GM18519 (cell line): ENCODE data around the gene SPATS1.
"Not testable (repeated sequence)": the region's sequence is repeated elsewhere in the genome, so short reads cannot be mapped to it uniquely, and the experiment has no call there.

ENCODE experiments used
- ATAC-seq: cut with Tn5 transposase; IDR thresholded peaks from one replicate; pipeline ENCODE4 v1.9.1; 2021; ENCODE audit warnings: mild to moderate bottlenecking, moderate library complexity; ENCODE audit not compliant: unreplicated experiment, low FRiP score

SPATS1 gene

DNA sequence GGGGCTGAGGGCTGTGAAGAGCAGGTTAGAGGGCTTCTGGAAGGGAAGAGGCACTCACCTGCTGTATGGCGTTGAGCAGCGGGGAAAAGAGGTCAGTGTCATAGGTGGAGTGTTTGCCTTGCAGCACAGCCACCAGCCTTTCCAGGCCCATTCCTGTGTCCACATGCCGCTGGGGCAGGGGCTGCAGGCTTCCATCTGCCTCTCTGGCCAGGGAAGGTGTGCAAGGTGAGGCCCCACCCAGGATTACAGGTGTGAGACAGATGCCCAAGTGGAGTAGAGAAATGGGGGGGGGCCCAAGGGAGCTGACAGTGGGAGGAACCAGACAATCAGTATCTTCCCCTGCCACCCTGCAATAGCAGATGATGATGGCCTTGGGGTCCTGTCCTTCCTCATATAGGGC is 32.2 kb upstream of the SPATS1 start:
- ATAC-seq = no peak

- no peak for ATAC-seq
Measured at GRCh38 chr6:44311304-44311703, 31.1 kb upstream of the SPATS1 start.

DNA sequence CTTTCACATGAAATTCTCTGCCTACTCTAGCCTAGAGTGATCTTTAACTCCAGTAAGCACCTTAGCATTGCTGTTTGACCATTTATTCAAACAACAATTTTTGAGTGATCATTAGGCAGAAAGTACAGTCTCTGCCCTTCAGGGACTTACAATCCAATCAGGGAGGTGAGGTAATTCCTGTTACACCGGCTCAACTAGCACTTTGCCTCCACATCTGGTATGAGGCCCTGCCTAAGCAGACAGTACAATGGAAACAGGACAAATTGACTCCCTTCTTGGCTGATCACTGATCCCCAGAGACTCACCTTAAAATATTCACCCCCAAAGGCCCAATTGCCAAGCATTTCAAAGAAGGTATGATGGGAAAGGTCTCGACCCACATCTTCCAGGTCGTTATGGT is 30.7 kb upstream of the SPATS1 start:
- ATAC-seq = no peak

- ATAC-seq = peak; percentile 80
Measured at GRCh38 chr6:44312901-44313788, 29.3 kb upstream of the SPATS1 start, which contains the start of gene AARS2. TSS of gene AARS2 (minus strand) at chr6:44313347. CDS start at chr6:44313323, 24 bp downstream.

- ATAC-seq = not testable (repeated sequence)
Measured at GRCh38 chr6:44314657-44315056, 27.8 kb upstream of the SPATS1 start.

DNA sequence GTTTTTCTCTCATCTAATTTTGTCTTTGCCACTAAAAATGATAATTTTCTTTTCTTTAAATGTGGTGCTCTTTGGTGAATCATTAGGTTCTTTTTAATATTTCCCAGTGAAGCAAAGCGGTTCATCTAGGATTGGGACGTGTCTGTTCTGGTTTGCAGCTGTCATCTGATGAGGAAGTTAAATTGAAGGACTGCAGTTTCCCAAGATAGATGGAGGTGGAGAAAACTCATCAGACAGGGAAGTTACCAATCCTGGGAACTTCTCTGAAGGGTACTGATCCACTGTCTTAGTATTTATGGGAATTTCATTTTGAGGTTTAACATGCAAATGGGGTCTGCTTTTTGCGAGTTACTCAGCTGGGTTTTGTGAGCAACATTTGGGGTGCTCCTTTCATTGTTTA is 26.9 kb upstream of the SPATS1 start:
- no peak for ATAC-seq

DNA sequence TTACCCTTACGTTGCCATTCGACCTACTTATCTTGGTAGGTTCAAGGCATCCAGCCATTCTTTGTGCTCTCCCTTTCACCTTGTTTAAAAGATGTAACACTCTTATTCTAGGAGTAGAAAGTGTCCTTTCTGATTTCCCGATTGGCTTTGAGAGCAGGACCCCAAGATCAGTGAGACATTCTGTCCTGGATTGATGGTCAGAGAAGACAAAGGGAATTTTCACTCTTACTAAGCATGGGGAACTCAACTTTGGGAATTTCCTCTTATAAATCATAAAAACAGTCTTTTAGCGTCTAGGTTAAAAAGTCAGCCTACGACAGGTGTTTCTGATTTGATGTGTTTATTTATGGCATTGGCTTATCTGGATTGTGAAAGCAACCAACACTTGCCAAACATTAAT is 26.5 kb upstream of the SPATS1 start:
- no peak for ATAC-seq

DNA sequence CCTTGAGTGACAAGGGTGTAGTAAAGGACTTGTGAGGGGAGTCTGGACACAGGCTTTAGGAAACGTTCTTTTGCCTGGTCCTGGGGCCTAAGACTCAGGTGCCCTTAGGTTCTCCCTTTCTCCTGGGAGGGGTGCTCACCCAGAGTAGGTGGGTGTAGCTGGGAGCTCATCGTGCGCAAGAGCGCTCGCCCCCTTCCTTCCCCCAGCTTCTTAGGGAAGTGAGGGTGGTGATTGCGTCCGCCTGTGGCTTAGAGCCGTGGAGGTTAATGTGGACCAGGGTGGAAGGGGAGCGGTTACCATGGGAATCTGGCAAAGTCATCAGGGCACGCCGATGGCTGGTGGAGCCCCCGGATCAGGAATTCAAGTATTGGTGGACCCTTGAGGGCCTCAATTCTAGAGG is 26.0 kb upstream of the SPATS1 start:
- ATAC-seq = no peak

GRCh38 chr6:44317136-44317631 is 25.3 kb upstream of the SPATS1 start:
- ATAC-seq = not testable (repeated sequence)

DNA sequence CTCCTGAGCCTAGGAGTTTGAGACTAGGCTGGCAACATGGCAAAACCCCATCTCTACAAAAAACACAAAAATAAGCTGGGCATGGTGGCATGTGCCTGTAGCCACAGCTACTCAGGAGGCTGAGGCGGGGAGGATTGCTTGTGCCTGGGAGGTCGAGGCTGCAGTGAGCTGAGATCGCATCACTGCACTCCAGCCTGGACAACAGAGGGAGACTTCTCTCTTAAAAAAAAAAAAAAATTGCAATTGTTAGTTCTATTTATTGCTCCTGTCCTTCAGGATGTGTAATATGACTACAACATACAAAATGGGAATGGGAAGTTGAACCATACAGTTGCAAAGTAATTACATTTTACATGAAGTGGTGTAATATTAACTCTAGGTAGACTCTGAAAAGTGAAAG is 21.2 kb upstream of the SPATS1 start:
- ATAC-seq = no peak

DNA sequence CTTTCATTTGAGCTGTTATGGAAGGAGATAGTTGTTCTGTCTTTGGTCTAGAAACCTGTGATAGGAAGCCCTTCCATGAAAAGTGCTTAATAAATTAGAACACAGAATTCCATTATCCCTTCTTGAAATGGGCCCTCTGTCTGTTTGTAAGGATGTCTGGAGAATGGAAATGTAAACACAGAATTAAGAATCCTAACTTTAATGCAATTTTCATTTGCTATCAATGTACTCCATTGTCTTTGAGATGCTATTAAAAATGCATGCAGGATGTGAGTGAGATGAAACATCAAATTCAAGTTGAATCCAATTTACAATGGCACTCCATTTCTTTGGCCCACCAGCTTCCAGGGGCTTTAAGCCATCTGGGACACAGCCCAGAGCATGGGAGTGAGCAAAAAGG is 15.4 kb upstream of the SPATS1 start:
- ATAC-seq = no peak

DNA sequence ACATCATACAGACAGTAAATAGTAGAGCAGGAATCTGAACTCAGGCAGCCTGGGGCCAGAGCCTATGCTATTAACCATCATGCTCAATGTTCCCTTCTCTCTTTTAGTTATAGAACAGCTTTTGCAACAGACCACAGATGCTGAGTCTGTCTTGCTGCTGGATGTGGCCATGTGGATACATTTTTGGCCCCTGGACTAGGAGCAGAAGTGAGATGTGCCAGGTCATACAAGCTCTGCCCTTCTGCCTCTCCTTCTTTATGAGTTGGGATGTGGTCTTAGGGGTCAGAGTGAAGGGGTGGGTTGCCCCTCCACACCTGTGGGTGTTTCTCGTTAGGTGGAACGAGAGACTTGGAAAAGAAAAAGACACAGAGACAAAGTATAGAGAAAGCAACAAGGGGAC is 14.7 kb upstream of the SPATS1 start:
- ATAC-seq = no peak

- ATAC-seq = not testable (repeated sequence)
Measured at GRCh38 chr6:44328203-44328602, 14.2 kb upstream of the SPATS1 start.

DNA sequence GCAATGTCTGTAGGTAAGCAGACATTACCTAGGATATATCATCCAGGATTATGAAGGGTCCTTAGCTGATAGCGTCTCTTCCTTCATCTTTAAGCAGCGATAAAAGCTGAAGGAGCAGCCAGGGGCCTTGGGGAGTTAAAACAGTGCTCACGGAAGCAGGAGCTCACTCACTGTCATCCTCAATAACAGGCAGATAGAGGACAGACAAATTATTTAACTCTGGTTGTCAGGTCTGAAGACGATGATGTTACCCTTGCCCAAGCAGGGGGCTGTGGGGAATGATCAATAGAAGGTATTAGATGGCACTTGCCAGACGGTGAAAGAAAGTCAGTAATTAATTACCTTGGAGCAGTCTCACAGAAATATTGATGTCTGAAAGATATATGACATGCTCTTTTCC is 12.6 kb upstream of the SPATS1 start:
- no peak for ATAC-seq

GRCh38 chr6:44332585-44332984 is 9.9 kb upstream of the SPATS1 start:
- no peak for ATAC-seq

DNA sequence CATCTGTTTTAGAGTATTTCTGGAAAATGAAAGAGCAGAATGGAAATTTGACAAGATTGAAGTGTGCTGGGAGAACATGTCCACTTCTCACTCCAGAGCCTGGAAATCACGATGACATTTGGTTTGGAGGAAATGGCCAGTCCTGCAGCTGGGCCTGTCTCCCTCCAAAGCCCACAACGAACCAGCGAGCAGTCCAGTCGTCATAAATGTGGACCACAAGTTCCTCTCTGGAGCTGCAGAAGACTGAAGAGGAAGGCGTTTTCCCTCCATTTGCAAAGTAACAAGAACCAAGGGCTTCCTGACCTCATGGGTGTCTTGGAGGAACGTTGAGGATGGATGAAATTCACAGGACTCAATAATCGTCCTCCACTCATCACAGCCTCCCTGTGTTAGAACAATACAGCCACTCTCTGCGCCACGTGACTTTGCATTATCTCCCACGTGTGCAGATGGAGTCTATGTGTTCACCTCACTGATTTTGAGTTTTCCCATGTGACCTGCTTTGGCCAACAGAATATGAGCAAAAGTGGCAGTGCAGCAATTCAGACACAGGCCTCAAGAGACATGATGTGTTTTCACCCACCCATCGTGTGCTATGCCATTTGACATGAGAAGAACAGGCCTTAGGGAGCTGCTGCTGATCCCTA is 9.1 kb upstream of the SPATS1 start:
- ATAC-seq = no peak

GRCh38 chr6:44333942-44334341 is 8.5 kb upstream of the SPATS1 start:
- no peak for ATAC-seq

- ATAC-seq = no peak
Measured at GRCh38 chr6:44335631-44336030, 6.8 kb upstream of the SPATS1 start.

DNA sequence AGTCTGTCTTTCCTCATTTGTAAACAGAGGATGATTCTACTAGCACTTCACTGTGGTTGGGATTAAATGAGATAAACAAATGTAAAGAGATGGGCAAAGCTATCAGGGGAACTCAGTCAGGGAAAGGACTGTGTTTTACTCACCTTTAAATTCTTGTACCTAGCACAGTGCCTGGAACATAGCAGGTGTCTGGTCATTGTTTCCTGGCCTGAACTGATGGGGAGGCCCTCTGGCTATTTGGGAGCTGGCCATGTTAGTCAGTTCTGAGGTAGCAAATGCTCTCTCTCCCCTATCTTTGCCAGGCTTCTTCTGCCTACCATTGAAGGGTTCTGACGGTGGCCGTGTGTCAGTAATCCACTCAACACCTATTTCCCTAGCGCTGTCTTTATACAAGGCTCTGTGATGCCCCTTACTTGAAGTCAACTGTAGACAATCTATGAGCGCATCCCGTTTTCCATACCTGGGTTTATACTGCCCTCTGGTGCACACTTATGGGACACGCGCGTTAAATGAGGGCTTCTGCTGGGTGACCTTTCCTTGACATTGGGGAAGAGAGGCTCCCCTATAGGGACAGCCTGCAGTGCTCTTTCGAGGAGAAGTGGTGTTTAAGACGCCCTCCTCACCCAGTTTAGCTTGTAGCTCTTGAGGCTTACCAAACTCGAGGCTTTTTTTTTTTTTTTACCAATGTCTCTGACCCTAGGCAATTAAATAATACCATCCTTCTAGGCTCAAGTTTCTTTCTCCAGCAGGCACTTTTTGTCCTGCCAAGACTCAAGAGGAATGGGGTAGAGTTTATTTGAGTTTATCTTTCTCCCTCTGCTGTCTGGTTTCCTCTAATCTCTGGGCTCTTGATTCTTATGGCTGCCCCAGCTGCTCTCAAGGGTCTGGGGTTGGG is 4.0 kb upstream of the SPATS1 start:
- no peak for ATAC-seq

- no peak for ATAC-seq
Measured at GRCh38 chr6:44339301-44339700, 3.1 kb upstream of the SPATS1 start.
